ENCODE data around the gene C19orf12.

DNA sequence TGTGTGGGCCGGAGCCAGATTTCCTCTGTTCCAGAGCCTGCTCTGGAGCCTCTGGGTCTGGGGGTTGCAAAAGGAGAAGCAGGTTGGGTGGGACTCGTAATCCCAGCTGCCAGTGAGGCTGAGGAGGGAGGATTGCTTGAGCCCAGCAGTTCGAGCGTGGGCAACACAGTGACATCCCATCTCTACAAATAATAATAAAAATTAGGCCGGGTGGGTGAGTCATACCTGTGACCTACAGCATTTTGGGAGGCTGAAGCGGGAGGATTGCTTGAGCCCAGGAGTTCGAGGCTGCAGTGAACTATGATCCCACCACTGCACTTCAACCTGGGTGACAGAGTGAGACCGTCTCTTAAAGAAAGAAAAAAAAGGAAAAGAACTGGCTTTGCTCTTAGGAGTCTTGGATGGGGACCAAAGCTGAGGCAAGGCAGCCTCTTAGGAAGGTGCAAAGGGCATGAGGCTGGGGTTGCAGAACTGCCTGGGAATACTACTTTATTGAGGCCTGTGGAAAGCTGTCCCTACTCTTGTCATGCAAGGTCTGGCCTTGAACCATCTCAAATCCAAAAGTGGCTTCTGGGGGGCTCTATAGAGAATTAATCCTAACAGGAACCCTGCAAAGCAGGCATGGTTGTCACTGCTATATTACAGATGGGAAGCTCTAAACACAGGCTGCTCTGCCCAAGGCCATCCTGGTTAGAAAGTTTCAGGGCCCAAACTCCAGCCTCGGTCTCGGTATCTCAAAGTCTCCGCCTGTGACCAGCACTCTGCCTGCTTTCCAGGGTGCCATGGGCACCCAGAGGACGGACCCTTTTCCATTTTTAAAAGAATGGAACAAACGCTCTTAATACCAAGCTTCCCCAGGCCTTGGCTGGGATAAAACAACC lies 880 bp upstream of the C19orf12 start:
- TF ChIP-seq, protein P1, sequence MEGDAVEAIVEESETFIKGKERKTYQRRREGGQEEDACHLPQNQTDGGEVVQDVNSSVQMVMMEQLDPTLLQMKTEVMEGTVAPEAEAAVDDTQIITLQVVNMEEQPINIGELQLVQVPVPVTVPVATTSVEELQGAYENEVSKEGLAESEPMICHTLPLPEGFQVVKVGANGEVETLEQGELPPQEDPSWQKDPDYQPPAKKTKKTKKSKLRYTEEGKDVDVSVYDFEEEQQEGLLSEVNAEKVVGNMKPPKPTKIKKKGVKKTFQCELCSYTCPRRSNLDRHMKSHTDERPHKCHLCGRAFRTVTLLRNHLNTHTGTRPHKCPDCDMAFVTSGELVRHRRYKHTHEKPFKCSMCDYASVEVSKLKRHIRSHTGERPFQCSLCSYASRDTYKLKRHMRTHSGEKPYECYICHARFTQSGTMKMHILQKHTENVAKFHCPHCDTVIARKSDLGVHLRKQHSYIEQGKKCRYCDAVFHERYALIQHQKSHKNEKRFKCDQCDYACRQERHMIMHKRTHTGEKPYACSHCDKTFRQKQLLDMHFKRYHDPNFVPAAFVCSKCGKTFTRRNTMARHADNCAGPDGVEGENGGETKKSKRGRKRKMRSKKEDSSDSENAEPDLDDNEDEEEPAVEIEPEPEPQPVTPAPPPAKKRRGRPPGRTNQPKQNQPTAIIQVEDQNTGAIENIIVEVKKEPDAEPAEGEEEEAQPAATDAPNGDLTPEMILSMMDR (IDR thresholded peaks at IDR 0.05; ENCODE audit: poor library complexity, severe bottlenecking) = no peak
- TF ChIP-seq EZH2 (IDR thresholded peaks at IDR 0.05; ENCODE audit: borderline replicate concordance, insufficient read depth, low read length, poor library complexity, severe bottlenecking) = no peak

All from neural cell (in vitro differentiated cells).